Neural cell (in vitro differentiated cells): ENCODE data around the gene DHRS7. TPM values are rescaled to one million over a fixed set of nuclear protein-coding genes. Genes with fewer than 3 reads are reported as not detected.

Experiments
- H2AFZ ChIP-seq: fragments of 200-600, 300-800 bp; sonication (generic), shearing (Covaris generic); 2 replicates; pipeline ENCODE4 v1.6.0; 2014; ENCODE audit warnings: low read depth, mild to moderate bottlenecking, antibody characterized with exemption, low read length, moderate library complexity
- H3F3A ChIP-seq: fragments of 200-600 bp; shearing (Covaris generic); 2 replicates; pipeline ENCODE4 v1.6.1; 2016; ENCODE audit warnings: mild to moderate bottlenecking, moderate library complexity, mixed read lengths, antibody characterized with exemption, low read length; ENCODE audit not compliant: insufficient read depth, poor library complexity, severe bottlenecking
- H3K27ac ChIP-seq: fragments of 200-600, 300-800 bp; sonication (generic), shearing (Covaris generic); 2 replicates; pipeline ENCODE4 v1.5.1; 2014; ENCODE audit warnings: mild to moderate bottlenecking, low read length, moderate library complexity
- H3K27me3 ChIP-seq: fragments of 300-800, 200-600 bp; sonication (generic), shearing (Covaris generic); 2 replicates; pipeline ENCODE4 v1.6.0; 2014; ENCODE audit warnings: mild to moderate bottlenecking, low read depth, low read length, moderate library complexity; ENCODE audit not compliant: insufficient read depth
- H3K36me3 ChIP-seq: fragments of 300-800, 200-600 bp; sonication (generic), shearing (Covaris generic); 2 replicates; pipeline ENCODE4 v1.5.1; 2014; ENCODE audit warnings: mild to moderate bottlenecking, antibody characterized with exemption, low read length, moderate library complexity; ENCODE audit not compliant: insufficient read depth
- H3K4me2 ChIP-seq: fragments of 300-800, 200-600 bp; sonication (generic), shearing (Covaris generic); 2 replicates; pipeline ENCODE4 v1.6.0; 2014; ENCODE audit warnings: mild to moderate bottlenecking, low read length
- H3K4me3 ChIP-seq: fragments of 300-800, 200-600 bp; sonication (generic), shearing (Covaris generic); 2 replicates; pipeline ENCODE4 v1.5.1; 2014; ENCODE audit warnings: mild to moderate bottlenecking, low read length, moderate library complexity
- H3K79me2 ChIP-seq: fragments of 200-600 bp; shearing (Covaris generic); replicated peaks from 2 replicates; pipeline ENCODE4 v1.6.0; 2014; ENCODE audit warnings: mild to moderate bottlenecking, low read length, moderate library complexity; ENCODE audit not compliant: insufficient read depth
- H3K9ac ChIP-seq: fragments of 300-800, 200-600 bp; sonication (generic), shearing (Covaris generic); 2 replicates; pipeline ENCODE4 v1.6.1; 2016; ENCODE audit warnings: mild to moderate bottlenecking, low read length, mixed read lengths
- H3K9me2 ChIP-seq: fragments of 200-600 bp; shearing (Covaris generic); 2 replicates; pipeline ENCODE4 v1.6.1; 2016; ENCODE audit warnings: mild to moderate bottlenecking, low read length, mixed read lengths; ENCODE audit not compliant: insufficient read depth
- H3K9me3 ChIP-seq: fragments of 200-600, 300-800 bp; sonication (generic), shearing (Covaris generic); 2 replicates; pipeline ENCODE4 v1.6.1; 2016; ENCODE audit warnings: mild to moderate bottlenecking, mixed run types, low read length, moderate library complexity, mixed read lengths
- H4K20me1 ChIP-seq: fragments of 200-600 bp; shearing (Covaris generic); 2 replicates; pipeline ENCODE4 v1.6.1; 2016; ENCODE audit warnings: mild to moderate bottlenecking, mixed run types; ENCODE audit not compliant: insufficient read depth
- CTCF ChIP-seq: fragments of 450-650 bp; IDR thresholded peaks from 2 replicates; pipeline ENCODE4 v1.5.1; 2014; ENCODE audit warnings: antibody characterized with exemption, mild to moderate bottlenecking, moderate library complexity; ENCODE audit not compliant: poor library complexity, severe bottlenecking
- EP300 ChIP-seq: fragments of 450-650 bp; conservative IDR thresholded peaks from 2 replicates; pipeline ENCODE4 v1.6.1; 2014; ENCODE audit warnings: antibody characterized with exemption, mild to moderate bottlenecking, moderate library complexity; ENCODE audit not compliant: poor library complexity, severe bottlenecking
- EZH2 ChIP-seq: fragments of 200-600, 300-800 bp; shearing (Covaris generic), sonication (generic); IDR thresholded peaks from 2 replicates; pipeline ENCODE4 v1.6.1; 2014; ENCODE audit warnings: antibody characterized with exemption, low read length, borderline replicate concordance, mild to moderate bottlenecking; ENCODE audit not compliant: insufficient read depth, poor library complexity, severe bottlenecking
- MXI1 ChIP-seq: fragments of 450-650 bp; conservative IDR thresholded peaks from 2 replicates; pipeline ENCODE4 v1.6.1; 2014; ENCODE audit warnings: antibody characterized with exemption, mild to moderate bottlenecking; ENCODE audit not compliant: poor library complexity, severe bottlenecking
- POLR2AphosphoS5 ChIP-seq: IDR thresholded peaks from 2 replicates; pipeline ENCODE4 v1.6.1; 2012
- RAD21 ChIP-seq: fragments of 450-650 bp; conservative IDR thresholded peaks from 2 replicates; pipeline ENCODE4 v1.6.1; 2014; ENCODE audit warnings: antibody characterized with exemption, mild to moderate bottlenecking, moderate library complexity
- REST ChIP-seq: IDR thresholded peaks from 2 replicates; pipeline ENCODE4 v1.6.1; 2012; ENCODE audit warnings: borderline replicate concordance
- SMC3 ChIP-seq: fragments of 450-650 bp; conservative IDR thresholded peaks from 2 replicates; pipeline ENCODE4 v1.6.1; 2014; ENCODE audit warnings: antibody characterized with exemption, mild to moderate bottlenecking, moderate library complexity; ENCODE audit not compliant: poor library complexity
- TAF1 ChIP-seq: IDR thresholded peaks from 2 replicates; pipeline ENCODE4 v1.6.1; 2012; ENCODE audit warnings: low read depth
- polyA plus RNA-seq: library from polyadenylated mRNA; depleted of rRNA; stranded (reverse); fragments of >200 nt; gene quantifications from 2 replicates; pipeline ENCODE4 v1.2.3, GENCODE V29; 2014

DHRS7 gene
- polyA plus RNA-seq, 1 donor from 2014 or later: 89.6 TPM

GRCh38 chr14:60211153-60211552 lies 46.0 kb upstream of the DHRS7 start:
- no peak overlapping the region for H2AFZ ChIP-seq
- no peaks in the 10 kb centered on the region for H3K27me3 ChIP-seq
- H3K4me2 ChIP-seq: no peak overlapping the region

GRCh38 chr14:60210703-60211102 lies 45.5 kb upstream of the DHRS7 start:
- Histone ChIP-seq H3K9me2 (no peaks in the 10 kb centered on the region), H2AFZ (no peak overlapping the region)

More at GRCh38 chr14:60211153-60211552, 46.0 kb upstream of the DHRS7 start:
- no peak for TF ChIP-seq RAD21
- no peak for TF ChIP-seq SMC3
- TF ChIP-seq POLR2AphosphoS5: no peak
- TF ChIP-seq TAF1: no peak
- TF ChIP-seq EP300: no peak
- Histone ChIP-seq H3K79me2 (no peaks in the 10 kb centered on the region), H3K27ac (no peak overlapping the region), H3K9me2 (no peaks in the 10 kb centered on the region), H4K20me1 (no peaks in the 10 kb centered on the region), H3K36me3 (no peaks in the 10 kb centered on the region), H3K4me3 (no peak overlapping the region), H3F3A (no peaks in the 10 kb centered on the region), H3K9ac (no peak overlapping the region), H3K9me3 (no peaks in the 10 kb centered on the region)

More at GRCh38 chr14:60210703-60211102, 45.5 kb upstream of the DHRS7 start:
- no peaks in the 10 kb centered on the region for H4K20me1 ChIP-seq
- H3K36me3 ChIP-seq: no peaks in the 10 kb centered on the region
- TF ChIP-seq CTCF: no peak
- TF ChIP-seq REST: no peak
- no peak for TF ChIP-seq EP300
- TF ChIP-seq MXI1: no peak
- no peak for TF ChIP-seq TAF1
- no peak for TF ChIP-seq RAD21
- no peak for TF ChIP-seq SMC3
- TF ChIP-seq EZH2: no peak
- no peak for TF ChIP-seq POLR2AphosphoS5
- H3K79me2 ChIP-seq: no peaks in the 10 kb centered on the region
- no peak overlapping the region for H3K4me3 ChIP-seq
- no peaks in the 10 kb centered on the region for H3K27me3 ChIP-seq
- no peaks in the 10 kb centered on the region for H3K9me3 ChIP-seq
- H3K4me2 ChIP-seq: no peak overlapping the region
- no peak overlapping the region for H3K27ac ChIP-seq
- no peaks in the 10 kb centered on the region for H3F3A ChIP-seq
- H3K9ac ChIP-seq: no peak overlapping the region
